Activated CD4-positive, CD25-positive, alpha-beta regulatory T cell treated with anti-CD3 and anti-CD28 coated beads, Interleukin-2, amount 50 U/mL, for 24 hours (primary cell): ENCODE results near the gene ACVR1B.
A peak's percentile ranks its signal among the peaks of the same experiment; 100 is the strongest.

Source experiments
- ATAC-seq, 2 donors: fragments of 150-1000 bp; cut with Tn5 transposase; one replicate each; pipeline ENCODE4 v1.10.0; 2021; ENCODE audit warnings: mild to moderate bottlenecking in 1 of 2, moderate library complexity in 1 of 2

The ACVR1B gene

DNA sequence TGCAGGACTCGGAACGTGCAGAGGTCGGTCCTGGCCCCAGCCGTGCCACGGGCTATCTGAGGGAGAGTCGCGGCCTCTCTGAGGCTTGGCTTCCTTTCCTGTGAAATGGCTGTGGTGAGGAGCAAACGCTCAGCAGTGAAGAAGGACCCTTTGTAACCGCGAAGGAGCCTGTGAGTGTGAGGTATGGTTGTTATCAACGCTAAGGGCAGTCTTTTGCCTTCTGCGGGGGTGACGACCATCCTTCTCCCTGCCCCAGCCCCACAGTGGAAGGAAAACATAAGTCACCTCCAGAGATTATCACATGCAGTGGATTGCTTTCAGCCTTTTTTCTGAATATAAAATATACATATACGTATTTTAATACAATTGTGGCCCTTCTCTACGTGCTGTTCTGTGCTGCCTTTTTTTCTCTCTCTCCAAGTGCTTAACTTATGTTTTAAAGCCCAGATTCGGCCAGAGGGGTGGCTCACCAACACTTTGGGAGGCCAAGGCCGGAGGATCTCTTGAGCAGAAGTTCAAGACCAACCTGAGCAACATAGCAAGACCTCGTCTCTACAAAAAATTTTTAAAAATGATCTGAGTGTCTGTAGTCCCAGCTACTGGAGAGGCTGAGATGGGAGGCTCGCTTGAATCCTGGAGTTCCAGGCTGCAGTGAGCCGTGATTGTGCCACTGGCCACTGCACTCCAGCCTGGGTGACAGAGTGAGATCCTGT, 72.6 kb downstream of the ACVR1B start:
- peak; percentile 3 to 6 for ATAC-seq

DNA sequence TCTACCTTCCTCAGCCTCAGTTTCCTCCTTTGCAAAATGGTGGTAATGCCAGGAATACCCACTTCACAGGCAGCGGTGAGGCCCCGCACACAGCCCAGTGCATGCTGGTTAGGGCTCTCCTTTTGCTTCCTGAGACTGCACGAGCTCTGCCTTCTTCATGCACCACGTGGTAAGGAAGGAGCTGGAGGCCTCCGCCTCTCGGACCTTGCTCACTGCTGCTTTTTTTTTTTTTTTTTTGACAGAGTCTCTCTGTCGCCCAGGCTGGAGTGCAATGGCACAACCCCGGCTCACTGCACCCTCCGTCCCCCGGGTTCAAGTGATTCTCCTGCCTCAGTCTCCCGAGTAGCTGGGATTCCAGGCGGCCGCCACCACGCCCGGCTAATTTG, 73.3 kb downstream of the ACVR1B start:
- ATAC-seq, result peak in 1 of 2 donors; percentile 32

DNA sequence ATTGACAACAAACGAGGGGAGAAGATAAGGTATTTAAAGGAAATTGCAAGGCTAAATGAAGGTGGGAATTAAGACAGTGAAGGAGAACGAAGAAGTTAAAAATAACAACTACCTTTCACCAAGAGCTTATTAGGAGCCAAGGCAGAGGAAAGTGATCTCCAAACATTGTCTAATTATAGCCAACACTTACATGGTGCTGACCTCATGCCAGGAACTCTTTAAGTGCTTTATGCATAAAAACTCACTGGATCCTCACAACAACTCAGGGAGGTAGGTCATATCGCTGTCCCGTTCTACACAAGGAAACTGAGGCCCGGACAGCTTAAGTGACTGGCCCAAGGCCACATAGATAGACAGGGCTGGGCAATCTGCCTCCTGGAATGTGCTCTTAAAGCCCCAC, 74.8 kb downstream of the ACVR1B start:
- no peak for ATAC-seq

DNA sequence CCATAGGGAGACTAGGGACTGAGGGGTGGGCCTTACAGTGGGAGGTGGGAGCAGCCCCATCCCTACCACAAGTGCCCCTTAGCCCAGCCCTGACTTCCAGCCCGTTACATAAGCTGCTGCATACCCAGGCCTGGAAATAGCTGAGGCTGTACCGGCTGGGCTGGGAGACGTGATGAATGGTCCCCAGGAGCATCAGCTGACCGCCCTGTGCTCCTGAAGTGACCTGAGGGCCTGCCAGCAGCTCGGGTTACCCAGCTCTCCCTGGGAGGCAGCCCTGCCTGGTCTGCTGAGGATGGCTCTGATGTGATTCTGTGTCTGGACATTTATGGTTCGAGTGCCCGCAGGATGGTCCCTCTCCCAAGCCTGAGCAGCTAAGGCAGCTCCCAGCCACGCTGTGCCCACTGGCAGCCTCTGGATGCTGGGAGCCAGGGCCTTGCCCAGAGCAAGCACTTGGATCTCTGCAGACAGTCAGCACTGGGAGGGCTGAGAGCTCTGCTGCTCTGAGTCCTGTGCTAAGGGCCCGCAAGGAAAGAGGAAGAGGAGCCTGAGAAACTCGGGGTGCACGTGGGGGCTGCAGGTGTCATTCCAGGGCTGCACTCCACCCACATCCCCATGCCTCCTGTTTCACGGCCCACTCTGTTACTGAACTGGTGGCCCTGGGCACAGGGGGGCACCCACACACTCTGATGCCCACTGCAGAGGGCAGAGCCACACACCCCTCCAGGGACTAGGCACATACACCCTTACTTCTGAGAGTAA, 75.8 kb downstream of the ACVR1B start:
- ATAC-seq, result no peak

DNA sequence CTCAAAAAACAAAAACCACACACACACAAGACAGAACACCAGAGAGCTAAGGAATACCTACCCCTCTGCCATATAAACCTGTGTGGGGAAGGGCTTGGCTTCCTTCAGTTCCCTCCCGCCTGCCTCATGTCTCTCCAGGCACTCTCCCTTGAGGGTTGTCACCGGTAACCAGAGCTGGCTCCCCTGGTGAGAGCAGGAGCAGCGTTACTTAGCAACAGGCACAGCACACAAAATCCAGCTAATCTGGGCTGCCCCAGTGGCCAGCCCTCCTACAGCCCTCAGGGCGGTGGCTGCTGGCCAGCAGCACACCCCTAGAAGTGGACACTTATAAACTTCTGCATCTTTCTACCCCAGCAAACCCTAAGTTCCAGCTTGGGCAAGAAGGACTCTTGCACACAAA, 78.2 kb downstream of the ACVR1B start:
- ATAC-seq, result no peak

DNA sequence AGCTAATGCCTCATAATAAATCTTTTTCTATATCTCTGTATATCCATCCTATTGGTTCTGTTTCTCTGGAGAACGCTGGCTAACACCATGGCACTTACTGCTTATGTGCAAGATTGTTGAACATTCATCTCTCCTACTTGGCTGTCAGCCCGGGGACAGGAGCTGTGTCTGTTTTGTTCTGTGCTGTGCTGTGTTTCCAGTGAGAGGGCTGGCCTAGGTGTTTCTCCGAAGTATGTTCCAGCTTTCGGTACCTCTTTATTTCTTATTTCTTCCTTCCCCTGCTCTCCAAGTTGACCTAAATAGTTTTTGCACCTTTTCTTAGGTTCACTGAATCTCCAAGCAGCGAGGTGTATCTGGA, 80.9 kb downstream of the ACVR1B start:
- ATAC-seq, result no peak

GRCh38 chr12:52032804-52033445, 81.4 kb downstream of the ACVR1B start:
- ATAC-seq, result peak; percentile 93 to 96

DNA sequence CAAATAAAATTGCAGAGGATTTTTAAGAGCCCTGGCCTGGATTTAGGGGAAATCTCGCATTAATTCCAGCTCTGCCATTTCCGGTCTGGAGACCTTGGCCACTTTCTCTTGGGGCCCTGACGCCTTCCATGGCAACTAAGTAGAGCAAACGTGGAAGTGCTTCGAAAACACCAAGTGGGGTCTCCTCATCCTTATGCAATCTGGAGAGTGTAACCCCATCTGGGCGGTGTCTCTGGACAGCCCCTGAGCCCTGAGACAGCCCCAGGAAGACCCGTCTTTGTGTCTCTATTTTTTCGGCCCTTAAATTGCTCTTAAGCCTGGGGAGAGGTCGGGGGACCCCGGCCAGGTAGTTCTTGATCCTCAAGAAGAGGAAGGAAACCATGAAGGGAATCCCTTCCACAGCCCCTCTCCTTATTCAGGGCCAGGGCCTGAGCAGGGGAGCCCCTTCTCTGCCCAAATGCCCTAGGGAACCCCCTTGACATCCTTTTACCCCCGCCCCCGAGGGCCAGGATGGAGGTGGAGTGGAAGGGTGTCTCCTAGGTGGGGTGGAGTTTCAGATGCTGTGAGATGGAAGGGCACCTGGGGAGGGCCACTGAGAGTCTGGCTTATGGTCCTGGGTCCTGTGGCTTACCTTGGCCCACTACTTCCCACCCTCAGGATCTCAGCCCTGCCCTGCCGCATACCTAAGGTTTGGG, 82.1 kb downstream of the ACVR1B start:
- no peak for ATAC-seq

- no peak for ATAC-seq
These were observed 83.7 kb downstream of the ACVR1B start for GRCh38 chr12:52035190-52035589.

DNA sequence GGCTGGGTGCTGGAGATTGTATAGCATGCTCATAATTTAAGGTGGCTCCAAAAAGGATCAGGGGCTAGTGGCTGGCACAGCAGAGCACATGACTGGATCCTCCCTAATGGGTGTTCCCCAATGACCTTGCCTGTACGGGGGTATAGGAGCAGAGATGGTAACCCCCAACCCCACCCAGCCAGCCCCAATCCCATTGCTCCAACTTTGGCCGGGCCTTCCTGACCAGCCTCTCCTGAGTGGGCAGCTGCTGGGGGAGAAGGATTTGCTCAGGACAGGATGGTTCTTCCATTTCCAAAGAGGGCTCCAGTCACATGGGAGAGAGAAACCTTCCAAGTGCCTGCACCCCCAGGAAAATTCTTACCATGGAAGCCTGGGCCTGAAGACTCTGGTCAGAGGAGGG, 84.4 kb downstream of the ACVR1B start:
- ATAC-seq, result no peak

DNA sequence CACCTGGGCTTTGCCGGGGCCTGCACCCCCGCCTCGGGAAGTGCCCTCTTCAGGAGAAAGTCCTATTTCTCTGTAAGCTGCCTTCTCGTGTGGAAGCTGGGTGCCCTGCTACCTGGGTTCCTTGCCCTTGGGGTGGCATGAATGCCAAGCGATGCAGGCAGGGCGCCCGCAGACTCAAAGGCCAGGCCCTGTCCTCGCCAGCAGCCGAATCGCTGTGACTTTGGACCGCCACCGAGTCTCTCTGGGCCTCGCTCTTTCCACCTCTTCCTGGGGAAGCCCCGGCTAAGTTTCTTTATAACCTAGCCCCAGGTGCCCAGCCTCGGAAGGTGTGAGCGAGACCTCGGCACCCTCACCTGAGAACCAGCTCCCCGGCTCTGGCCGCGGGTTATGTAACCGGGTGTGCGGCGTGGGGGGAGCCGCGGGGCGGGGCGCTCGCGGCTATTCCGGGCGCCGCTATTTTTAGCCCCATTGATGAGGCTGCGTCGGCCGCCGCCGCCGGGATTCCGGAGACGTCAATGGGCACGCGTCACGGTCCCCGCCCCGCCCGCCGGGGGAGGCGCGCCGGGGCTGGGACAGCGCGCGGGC, 85.2 kb downstream of the ACVR1B start:
- peak; percentile 55 to 62 for ATAC-seq

GRCh38 chr12:52037248-52037861, 85.9 kb downstream of the ACVR1B start:
- no peak for ATAC-seq

DNA sequence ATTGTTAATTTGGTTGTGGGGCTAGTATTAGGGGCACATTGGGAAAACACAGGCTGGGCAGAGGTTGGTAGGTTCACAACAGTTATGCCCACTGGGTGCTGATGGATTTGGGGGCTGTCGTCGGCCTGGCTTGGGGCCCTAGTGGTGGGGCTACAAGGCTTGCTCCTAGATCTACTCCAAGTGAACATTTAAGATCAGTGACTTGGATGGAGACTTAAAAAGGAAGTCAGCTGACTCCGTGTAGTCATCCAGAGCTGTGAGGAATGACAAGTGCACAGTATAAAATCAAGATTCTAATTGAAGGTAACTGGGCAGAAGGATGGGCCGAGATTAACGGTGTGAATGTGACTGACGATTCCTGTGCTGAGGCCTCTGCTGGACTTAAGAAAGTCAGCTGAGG, 86.9 kb downstream of the ACVR1B start:
- no peak for ATAC-seq

GRCh38 chr12:52041035-52041434, 89.5 kb downstream of the ACVR1B start:
- no peak for ATAC-seq

- peak; percentile 15 to 34 for ATAC-seq
These were observed 90.2 kb downstream of the ACVR1B start for GRCh38 chr12:52041695-52042123.

DNA sequence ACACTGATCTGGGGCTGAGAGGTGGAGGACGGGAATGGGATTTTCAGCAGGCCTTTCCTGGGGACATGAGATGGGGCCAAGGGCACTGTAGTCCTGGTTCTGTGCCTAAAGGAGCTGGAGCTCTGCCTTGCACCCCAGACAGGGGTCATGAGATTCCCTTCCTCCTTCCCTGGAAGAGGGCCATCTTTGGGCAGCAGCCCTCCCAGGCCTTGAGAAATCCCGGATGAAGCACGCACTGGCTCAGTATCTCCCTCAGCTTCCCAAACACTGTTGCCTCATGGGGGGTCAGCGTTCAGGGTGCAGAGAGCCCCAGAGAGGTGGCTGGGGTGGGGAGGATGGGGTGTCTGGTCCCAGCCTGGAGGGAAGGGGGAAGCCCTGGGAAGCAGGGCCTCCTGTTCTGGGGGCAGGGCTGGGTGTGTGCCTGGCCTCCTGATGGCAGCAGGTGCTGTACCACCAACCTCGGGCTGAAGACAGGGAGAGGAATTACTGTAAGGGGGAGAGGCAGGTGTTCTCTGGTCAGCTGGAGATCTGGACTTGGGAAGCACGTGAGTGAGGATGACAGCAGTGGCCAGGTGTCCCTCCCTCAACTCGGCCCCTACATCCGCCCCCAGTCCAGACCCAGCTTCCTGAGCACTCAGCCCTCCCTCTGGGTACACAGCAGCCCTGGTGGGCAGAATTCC, 91.3 kb downstream of the ACVR1B start:
- no peak for ATAC-seq

- no peak for ATAC-seq
These were observed 92.1 kb downstream of the ACVR1B start for GRCh38 chr12:52043386-52044212.

DNA sequence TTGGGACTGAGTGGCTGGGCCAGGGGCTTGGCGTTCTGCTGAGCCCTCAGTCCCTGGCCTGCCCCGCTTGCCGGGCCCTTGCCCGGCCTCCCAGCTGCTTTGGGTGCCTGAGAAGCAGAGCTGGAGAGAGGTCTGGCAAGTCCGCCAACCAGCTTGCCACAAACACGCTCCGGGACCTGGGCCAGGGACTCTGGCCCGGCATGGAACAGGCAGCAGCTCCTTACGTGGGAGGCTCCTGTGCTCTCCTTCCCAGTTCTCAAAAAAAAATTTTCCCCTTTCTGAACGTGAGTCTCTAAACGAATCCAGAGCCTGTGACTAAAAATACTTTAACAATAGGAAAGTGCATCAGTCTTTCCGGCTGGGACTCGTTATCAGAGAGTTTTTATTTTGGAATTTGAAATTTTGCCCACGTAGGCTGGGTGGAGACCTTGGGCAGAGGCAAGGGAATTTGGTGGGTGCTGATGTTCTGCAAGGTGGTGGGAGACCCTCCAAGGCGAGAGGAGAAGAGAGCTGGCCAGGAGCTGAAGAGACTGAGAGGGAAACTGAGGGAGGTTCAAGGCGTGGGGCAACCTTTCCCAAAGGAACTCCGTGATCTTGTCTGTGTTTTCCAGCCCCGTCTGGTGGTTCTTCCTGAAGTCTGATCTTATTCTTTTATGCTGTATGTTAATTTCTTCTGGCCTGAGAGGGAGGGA, 92.9 kb downstream of the ACVR1B start:
- no peak for ATAC-seq

- no peak for ATAC-seq
These were observed 94.3 kb downstream of the ACVR1B start for GRCh38 chr12:52045794-52046199.
